HG03469 (cell line): Measurements from ENCODE around the gene PAX5.

Source experiments
- ATAC-seq: cut with Tn5 transposase; IDR thresholded peaks from one replicate; pipeline ENCODE4 v1.9.1; 2021; ENCODE audit warnings: mild to moderate bottlenecking, moderate library complexity, moderate number of reproducible peaks; ENCODE audit not compliant: unreplicated experiment

The PAX5 gene

DNA sequence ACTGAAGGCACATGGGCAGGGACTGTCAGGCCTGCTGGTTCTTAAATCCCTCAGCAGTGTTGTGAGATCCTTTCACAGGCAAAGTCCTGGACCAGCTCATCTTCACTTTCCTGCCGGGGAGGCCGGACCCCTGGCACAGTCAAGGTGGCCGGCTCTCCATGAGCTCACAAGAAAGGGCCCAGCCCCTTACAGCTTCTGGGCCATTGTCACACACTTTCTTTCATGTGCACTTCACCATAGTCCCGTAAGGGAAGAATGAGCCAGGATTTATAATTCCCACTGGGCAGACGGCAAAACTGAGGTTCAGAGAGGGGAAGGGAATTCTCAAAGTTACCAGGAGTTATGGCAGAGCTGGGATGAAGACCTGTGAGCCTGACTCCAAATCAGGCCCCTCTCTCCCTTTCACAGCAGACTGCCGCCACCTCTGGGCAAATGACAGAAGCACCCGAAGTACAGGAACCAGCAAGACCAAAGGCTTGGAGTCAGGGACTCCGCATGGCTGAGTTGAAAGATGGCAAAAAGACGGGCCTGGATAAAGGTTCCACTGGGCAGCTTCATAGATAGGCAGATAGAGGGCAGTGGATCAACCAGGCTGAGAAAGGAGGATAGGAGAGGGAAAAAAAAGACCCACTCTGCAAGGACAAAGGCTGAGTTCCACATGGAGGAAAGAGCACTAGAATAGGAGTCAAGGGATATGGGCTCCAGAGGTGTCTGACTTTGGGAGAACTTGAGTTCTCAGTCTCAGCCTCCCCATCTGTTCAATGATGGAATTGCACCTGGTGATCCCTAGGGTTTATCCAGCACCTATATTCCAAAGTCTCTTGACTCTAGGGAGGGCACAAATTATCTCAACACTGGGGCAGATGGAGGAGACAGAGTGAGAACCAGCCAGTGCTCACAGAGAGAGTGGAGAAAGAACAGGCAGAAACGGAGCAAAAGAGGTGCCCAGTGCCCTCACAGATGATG lies 128.7 kb downstream of the PAX5 start:
- ATAC-seq = no peak

DNA sequence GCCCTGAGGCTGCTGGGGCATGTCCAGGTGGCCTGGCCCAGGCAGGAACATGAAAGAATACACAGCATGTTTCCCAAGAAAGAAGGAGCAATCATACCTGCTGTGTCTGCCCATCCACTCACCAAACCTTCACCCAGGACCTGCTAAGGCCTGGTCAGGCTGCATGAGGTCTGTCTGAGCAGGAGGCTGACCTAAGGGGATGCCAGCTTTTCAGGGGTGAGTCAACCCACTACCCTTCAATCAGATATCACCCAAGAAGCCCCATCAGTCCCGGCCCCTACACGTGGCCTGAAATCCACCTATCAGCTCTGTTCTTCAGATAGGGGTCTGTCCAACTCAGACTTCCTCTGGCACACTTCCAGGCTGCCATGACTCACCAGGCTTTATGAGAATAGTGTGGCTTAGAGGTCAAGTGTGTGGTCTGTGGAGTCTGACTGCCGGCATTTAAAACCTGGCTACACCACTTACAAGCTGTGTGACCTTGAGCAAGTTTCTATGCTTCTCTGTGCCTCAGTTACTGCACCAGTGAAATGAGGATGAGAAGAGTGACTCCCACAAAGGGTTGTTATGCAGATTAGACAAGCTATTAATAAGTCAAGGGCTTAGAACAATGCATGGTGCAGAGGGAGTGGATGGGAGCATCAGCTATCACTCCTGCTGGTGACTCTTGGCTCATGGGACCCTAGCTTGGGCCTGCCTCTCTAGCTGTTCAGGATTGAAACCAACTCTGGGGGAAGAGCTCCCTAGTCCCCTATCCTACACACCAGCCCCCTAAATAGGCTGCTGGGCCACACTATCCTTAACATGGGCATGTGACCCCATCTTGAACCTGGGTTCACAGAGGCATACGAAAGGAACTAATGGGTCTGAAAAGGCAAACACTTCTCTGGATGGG lies 130.3 kb downstream of the PAX5 start:
- no peak for ATAC-seq

DNA sequence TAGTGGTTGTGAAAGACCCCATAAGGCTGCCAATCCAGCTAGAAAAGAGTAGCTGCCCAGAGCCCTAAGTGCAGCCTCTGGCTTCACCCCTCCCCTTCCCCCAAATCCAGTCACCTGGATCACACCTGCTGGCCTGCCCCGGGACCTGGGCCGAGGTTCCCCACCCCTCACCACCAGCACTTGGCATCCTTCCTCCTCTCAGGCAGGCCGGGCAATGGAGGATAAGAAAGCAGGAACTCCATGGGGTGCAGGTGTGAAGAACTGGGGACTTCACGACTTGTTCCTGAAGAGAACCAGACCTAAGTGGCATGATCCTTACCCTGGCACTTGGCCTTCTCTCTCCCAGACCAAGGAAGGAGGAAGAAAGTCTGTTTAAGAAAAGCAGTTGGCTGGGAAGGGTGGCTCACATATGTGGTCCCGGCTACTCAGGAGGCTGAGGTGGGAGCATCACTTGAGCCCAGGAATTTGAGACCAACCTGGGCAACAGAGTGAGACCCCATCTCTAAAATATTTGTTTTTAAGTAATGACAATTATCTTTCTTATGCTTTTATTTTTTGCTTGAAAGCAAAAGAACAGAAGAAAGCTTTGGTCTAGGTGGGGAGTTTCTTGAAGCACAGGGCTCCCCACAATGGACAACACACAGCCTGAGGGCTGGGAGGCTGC lies 131.1 kb downstream of the PAX5 start:
- ATAC-seq = no peak

DNA sequence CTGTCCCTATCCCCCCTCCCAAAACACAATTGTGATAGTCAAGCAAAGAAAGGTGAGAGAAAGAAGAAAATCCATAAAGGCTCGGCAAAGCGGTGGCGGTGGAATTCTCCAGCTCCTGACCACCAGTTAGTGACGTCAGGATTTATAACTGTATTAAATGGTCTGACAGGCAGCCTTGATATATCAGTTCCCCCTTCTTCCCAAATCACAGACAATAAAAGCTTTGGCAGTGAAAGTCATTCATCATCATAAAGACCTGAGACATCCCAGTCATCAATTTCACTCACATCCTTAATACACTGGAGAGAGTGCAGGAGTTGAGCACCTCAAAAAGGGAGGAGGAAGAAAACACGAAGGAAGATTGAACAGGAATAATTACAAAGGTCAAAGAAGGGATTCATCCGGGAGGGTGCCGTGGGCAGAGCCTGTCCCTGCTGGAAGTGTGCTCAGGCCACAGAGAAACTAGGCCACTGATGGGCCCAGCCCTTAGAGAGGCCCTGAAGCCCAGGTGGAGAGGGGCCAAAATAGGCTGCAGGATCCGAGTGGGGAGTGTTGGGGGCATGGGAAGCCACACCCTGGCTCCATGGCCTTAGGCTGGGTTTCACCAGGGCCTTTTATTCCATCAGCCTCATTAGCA lies 131.9 kb downstream of the PAX5 start:
- ATAC-seq = no peak

DNA sequence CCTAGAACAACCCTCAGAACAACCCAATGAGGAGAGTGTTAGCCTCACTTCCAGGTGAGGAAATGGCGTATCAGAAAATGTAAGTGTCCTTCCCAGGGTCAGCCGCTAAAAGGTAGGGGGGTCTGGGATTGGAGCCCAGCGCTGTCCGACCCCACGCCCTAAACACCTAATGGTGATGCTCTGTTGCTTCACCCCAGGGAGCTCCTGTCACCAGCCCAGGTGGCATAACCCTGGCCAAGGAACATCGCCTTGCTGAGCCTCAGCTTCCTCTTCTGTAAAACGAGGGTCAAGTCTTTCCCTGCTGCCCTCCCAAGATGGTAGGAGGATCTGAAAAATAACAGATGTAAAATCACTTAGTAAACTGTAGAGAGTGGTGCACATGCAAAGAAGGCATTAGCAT lies 132.5 kb downstream of the PAX5 start:
- ATAC-seq = no peak

DNA sequence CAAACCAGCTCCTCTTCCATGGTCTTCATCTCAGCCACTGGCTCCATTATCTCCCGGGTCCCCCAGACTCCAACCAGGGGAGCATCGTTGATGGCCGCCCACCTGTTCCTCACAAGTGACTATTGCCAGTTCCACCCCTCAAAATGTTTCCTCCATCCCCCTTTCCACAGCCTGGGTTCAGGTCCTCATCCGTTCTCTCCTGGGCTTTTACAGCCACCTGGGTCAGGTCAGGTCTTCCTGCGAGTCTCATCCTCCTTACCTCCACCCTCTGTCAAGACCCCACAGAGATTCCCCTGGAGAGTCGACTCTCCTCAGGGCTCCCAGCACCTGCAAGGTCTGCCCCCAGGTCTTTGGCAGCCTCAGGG lies 133.2 kb downstream of the PAX5 start:
- no peak for ATAC-seq

DNA sequence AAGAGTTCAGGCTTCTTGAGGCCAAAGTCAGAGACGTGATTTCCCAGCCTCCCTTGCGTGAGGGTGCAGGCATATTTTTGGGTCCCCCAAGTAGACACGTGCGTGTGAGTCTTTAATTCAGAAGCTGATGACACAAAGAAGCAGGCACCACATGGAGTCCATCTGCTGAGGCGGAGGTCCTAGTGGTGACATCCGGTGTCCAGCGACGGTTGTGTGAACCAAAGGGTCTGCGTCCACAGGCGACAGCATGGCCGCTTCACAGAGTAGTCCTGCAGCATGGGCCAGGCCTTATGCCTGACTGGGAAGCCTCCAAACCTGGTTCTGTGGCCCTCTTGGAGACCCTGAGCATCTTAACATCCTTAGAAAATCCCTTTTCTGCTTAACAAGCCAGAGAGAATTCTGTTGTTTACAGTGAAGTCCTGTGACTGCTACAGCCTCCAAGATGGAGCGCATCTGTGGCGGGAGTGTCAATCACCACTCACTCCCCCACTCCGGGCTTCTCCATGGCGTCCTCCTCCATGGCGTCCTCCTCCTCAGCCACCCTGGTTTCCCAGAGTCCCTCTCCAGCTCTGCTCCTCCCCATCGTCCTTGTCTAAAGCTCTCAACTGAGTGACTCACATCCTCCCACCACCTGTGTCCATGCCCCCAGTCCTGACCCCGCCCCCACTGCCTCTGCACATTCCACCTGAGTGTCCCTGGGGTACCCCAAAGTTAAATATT lies 133.8 kb downstream of the PAX5 start:
- ATAC-seq = no peak

DNA sequence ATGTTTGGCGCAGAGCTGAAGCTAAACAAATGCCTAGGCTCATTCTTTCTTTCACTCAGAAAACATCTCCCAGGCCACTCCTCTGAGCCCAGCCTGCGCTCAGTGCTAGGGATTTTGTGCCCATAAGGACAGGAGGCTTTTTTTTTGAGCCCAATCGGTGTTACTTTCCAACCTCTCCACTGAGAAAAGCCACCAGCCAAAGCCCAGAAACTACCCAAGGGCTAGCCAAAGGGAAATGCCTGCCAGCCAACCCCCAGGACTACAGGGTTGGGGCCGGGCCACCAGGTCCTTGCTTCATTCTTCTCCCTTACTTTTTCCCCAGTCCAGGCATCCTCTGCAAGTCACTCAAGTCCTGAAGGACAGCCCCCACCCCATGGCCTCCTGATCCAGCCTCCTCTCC lies 134.7 kb downstream of the PAX5 start:
- ATAC-seq = no peak

DNA sequence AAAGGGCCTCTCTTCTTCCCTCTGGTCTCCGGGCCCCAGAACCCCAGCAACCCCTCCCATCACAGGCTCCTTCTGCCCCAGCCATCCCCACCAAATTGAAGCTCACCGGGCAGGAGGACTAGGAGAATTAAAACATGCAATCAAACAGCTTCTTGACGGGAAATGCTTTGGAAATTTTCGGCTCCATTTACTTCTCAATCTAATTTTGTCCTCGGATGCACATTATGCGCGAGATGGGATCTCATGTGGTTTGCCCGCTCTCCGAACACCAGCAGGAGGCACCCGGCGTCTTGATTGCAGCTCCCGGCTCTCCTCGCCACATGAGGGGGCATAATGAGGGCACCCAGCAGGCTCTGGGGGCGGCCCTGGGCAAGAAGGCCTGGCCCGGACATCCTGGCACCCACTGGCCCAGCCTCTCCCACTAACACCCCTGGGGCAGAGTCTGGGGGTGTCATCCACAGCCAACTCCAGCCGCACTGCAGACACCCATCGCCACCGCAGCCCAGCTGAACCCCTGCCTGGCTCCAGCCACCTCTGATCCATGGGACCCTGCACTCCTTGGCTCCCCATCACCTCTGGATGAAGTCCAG lies 135.5 kb downstream of the PAX5 start:
- no peak for ATAC-seq

DNA sequence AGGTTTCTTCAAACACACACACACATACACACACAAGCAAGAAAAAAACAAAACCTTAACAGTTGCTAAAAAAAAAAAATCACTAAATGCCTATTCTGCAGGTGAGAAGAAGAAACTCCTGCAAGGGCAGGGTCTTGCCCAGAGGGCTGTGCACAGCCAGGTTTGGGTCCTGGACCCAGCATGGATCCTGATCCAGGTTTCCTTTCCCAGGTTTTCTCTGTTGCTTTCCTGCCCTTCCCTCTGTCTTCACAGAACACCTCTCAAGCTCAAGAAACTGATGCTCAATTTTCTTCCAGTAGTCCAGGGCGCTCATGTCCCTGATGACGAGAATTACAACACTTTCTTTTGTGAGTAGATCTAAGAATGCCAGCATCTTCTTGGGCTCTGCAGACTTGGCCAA lies 136.6 kb downstream of the PAX5 start:
- ATAC-seq = no peak

DNA sequence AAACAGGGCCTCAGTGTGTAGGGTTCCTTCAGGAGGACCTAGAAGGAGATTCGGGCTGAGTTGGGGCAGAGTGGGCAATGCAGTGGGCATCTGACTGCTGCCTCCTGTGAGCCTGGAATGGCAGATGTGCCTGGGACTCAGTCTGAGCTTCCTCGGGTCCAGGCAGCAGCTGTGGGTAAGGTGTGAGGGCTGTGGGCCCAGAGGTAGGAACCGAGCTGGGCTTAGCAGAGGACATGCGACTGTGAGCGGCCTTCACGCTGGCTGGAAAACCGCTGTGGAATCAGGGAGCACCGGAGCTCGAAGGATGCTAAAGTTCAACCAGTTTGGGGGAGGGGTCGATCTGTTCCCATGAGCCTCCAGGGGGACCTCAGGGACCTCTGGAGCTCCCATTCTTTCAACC lies 137.0 kb downstream of the PAX5 start:
- no peak for ATAC-seq

DNA sequence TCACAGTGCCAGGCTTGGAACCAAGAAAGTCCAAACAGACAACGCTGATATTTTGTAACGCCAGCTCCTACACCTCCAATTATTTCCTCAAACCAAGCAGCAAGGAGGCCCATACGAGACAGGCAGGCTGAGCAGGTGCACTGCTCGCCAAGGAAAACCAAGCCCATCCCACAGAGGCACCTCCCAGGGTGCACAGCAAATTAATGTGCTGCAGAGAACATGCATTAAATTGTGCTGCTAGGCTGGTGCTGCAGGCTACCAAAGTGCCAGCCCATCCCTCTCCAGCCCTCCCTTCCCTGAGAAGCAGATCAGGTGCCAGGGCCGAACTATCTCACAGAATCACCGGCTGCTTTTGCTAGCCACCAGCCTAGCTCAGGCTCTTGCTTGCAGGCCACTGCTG lies 137.8 kb downstream of the PAX5 start:
- ATAC-seq = no peak

DNA sequence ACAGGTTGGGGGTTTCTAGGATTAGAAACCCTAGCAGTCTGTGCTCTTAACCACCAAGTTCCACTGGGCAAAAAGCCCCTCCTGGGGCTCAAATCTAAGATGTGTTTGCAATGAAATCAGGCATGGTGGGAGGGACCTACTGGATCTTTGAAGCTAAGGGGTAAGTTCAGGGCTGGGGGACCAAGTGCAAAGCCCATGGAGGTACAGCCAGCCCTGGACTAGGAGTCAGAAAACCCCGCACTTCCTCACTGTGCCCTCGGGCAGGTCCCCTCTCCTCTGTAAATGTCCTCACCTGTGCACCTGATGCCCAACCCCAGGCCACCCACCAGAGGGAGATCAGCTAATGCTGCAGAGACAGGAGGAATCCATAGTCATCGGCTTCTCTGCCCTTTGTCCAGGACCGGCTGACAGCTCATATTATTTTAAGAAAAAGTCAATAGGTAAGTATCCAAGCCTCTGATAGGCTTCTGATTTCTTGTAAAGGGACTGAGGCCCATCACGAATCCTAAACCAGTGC lies 138.3 kb downstream of the PAX5 start:
- ATAC-seq = no peak

DNA sequence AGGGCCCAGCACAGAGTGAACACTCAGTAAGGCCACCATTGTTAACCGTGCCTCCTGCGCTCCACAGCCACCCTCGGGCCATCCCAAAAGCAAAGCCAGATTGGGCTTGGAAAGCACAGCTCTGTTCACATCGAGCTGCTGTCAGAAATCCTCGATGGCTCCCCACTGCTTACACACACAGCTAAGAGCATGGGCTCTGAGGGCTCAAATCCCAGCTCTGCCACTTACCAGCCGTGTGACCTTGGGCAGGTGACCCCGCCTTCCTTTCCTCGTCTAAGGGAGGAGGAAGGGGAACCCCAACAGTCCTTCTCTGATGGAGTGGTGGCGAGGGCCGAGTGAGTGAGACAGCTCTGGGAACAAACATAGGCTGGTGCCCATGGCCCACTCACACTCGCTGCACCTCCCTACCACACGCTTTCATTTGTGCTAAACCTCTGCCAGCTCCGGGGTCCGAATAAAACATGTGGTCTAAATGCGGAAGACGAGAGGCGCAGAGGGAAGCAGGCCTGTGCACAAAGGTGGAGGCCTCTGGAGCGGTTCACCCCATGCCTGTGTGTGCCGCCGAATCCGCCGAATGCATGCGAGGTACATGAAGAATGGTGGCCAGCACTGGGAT lies 139.3 kb downstream of the PAX5 start:
- no peak for ATAC-seq

DNA sequence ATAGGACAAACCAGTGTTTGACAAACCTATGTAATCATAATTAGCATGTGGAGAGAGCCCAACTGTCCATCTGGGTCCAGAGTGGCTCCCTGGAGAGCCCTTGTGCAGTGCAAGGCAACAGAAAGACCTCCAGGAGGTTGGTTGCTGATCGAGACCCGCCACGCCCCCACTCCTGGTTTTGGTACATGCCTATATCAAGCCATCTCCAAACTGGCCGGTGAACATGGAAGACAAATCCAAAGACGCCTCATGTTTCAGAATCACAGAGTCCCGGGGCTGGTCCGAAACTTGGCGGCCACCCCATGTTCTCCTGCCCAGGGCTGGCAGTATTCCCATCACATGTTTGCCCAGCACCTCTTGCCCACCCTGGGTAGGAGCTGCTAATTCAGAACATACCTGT lies 140.2 kb downstream of the PAX5 start:
- no peak for ATAC-seq

DNA sequence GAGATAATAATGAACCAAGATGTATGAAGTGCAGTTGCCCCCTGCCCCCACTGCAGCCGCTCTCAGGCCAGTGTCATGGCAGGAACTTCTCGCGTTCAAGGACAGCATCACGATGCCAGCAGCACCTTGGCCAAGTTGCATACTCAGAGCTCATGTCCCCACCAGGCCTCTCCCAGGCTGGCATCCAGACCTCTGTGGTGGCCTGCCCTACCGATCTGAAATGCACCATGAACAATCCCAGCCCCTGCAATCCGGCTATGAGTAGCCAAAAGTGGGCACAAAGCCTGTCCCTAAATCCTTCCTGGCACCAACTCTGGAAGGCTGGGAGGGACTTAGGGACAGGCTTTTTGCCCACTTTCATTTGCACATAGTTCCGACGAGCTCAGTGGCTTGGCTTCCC lies 140.9 kb downstream of the PAX5 start:
- ATAC-seq = no peak

DNA sequence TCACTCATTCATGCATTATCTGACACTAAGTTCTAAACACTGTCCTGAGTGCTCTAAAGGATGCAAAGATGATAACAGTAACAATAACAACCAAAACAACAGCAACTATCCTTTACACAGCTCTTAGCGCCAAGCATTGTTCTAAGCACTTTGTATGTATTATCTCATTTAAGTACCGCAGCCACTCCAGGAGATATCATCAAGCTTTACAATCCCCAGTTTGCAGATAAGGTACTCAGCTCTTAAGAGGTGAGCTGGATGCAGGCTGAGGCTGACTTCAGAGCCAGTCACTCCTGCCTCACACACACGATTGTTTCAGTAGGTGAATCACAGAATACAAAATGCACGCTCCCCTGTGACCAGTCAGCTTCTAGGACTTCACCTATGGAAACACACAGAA lies 141.8 kb downstream of the PAX5 start:
- ATAC-seq = no peak

DNA sequence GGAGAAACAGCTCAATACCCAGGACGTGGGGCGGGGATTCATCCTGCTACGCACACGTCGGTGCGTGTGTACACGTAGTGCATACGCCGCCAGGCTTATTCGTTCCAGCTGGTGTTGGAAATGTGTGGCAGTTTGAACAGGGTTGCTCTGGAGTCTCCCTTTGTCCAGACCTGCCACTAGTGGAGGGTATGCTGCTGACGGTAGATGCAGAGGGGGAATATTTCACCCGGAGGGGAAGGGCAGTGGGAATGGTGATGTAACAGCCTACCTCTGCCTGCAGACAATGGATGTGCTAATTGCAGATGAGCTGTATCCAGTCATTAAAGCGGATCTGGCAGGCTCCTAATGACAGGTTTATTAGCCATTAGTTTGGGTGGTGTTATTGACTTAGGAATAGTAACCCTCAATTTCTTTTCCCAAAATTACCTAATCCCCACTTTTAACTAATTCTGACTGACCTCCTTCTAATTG lies 142.7 kb downstream of the PAX5 start:
- no peak for ATAC-seq

DNA sequence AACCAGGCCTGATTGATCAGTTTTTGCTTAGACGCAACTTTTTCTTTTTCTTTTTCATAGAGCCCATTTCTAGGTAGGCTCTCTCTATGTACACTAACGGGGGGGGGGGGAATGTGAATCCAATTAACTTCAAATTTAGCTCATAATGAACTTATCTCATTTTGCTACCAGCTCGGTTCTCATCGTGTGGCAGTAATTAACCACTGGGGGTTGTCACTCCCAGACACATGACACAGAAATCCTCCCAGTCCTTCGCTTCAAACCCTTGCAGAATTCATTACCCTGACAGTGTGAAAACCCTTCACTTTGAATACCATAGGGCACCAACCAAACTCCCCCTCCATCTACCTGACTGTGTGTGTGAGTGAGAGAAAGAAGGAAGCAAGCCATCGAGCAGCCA lies 144.2 kb downstream of the PAX5 start:
- no peak for ATAC-seq
